ENCODE data around the gene BCL2L11.
"Not testable (repeated sequence)": the region's sequence is repeated elsewhere in the genome, so short reads cannot be mapped to it uniquely, and the experiment has no call there.

DNA sequence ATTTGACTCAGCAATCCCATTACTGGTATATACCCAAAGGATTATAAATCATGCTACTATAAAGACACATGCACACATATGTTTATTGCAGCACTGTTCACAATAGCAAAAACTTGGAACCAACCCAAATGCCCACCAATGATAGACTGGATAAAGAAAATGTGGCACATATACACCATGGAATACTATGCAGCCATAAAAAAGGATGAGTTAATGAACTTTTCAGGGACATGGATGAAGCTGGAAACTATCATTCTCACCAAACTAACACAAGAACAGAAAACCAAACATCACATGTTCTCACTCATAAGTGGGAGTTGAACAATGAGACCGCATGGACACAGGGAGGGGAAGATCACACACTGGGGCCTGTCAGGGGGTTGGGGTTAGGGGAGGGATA lies 38.1 kb upstream of the BCL2L11 start:
- not testable (repeated sequence) for TF ChIP-seq EP300, POLR2A, POLR2AphosphoS5 (IDR thresholded peaks at IDR 0.05)
- TF ChIP-seq, protein P1, sequence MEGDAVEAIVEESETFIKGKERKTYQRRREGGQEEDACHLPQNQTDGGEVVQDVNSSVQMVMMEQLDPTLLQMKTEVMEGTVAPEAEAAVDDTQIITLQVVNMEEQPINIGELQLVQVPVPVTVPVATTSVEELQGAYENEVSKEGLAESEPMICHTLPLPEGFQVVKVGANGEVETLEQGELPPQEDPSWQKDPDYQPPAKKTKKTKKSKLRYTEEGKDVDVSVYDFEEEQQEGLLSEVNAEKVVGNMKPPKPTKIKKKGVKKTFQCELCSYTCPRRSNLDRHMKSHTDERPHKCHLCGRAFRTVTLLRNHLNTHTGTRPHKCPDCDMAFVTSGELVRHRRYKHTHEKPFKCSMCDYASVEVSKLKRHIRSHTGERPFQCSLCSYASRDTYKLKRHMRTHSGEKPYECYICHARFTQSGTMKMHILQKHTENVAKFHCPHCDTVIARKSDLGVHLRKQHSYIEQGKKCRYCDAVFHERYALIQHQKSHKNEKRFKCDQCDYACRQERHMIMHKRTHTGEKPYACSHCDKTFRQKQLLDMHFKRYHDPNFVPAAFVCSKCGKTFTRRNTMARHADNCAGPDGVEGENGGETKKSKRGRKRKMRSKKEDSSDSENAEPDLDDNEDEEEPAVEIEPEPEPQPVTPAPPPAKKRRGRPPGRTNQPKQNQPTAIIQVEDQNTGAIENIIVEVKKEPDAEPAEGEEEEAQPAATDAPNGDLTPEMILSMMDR (IDR thresholded peaks at IDR 0.05) = not testable (repeated sequence)
